ENCODE data around the gene NEK7.

The NEK7 gene

GRCh38 chr1:198267056-198267455, 110.3 kb downstream of the NEK7 start:
- DNase-seq (ENCODE audit: low read depth) = no peak
- no peak overlapping the region for H3K4me3 ChIP-seq (ENCODE audit: low read depth, low read length)
- TF ChIP-seq CTCF (IDR thresholded peaks at IDR 0.05; ENCODE audit: insufficient read depth, low read depth, low read length, missing control alignments) = no peak

- TF ChIP-seq CTCF (IDR thresholded peaks at IDR 0.05; ENCODE audit: insufficient read depth, low read depth, low read length, missing control alignments) = no peak
- H3K4me3 ChIP-seq (ENCODE audit: low read depth, low read length) = no peak overlapping the region
- no peak for DNase-seq (ENCODE audit: low read depth)
Measured at GRCh38 chr1:198267921-198268320, 111.1 kb downstream of the NEK7 start.

DNA sequence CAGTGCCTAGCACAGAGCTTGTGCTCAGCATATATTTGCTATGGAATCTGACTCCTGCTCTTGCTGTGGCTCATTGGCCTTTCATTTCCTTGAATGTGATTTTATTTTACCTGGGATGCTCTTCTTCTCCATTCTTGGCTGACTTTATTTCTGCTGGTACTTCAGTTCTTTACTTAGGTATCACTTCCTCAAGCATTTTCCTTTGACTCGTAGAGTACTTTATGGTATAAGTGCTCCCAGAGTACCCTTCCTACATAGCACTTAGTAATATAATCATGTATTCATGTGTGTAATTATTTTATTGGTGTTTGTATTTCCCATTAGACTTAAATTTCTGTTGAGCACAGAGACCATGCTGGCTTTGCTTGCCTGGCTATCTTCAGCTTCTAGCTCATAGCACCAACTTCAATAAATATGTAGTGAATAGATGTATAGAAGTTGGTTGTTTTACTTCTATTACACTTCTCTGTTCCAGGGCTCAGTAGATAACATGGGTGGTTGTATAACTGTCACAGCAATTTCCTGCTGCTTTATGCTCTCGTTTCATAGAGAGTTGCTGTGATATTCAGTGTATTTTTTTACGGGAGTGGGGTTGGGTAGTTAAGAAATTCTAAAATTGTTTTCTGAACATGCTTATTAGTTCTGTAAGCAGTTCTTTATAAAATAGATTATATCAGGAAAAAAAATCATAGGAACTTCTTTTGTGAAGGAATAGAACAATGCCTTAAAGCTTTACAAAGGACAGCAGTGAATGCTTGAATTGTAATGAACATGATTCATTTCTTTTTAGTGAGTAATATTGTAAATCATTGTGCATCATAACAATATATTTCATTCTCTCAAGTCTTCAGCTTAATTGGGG, 112.2 kb downstream of the NEK7 start:
- H3K4me3 ChIP-seq (ENCODE audit: low read depth, low read length) = no peak overlapping the region
- TF ChIP-seq CTCF (IDR thresholded peaks at IDR 0.05; ENCODE audit: insufficient read depth, low read depth, low read length, missing control alignments) = no peak
- DNase-seq (ENCODE audit: low read depth) = no peak

- no peak for TF ChIP-seq CTCF (IDR thresholded peaks at IDR 0.05; ENCODE audit: insufficient read depth, low read depth, low read length, missing control alignments)
- no peak for DNase-seq (ENCODE audit: low read depth)
- no peak overlapping the region for H3K4me3 ChIP-seq (ENCODE audit: low read depth, low read length)
Measured at GRCh38 chr1:198269646-198269940, 112.8 kb downstream of the NEK7 start.

DNA sequence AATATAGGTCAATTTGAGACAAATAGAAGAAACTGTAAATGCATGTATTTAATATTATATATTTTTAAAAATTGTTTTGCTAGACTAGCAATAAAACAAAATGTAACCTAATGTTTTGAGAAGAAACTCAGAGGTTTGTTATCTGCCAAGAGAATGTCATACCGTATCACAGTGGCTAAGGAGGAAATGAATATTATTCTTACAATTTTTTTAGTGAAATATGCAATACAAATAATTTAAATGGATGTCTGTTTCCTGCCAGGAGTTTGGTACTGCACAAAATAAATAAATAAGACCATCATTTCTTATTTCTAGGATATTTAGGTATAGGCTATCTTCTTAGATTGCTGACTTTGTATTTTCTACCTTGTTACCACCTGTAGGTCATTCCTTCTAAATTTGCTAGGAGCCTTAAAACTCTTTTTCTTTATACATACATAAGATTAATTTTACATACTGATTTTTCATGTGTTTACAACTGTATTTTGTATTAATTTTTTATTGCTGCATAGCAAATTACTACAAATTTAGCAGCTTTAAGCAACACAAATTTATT, 113.6 kb downstream of the NEK7 start:
- DNase-seq (ENCODE audit: low read depth) = no peak
- no peak overlapping the region for H3K4me3 ChIP-seq (ENCODE audit: low read depth, low read length)
- TF ChIP-seq CTCF (IDR thresholded peaks at IDR 0.05; ENCODE audit: insufficient read depth, low read depth, low read length, missing control alignments) = no peak

GRCh38 chr1:198271467-198271866, 114.7 kb downstream of the NEK7 start:
- H3K4me3 ChIP-seq (ENCODE audit: low read depth, low read length) = no peak overlapping the region
- TF ChIP-seq CTCF (IDR thresholded peaks at IDR 0.05; ENCODE audit: insufficient read depth, low read depth, low read length, missing control alignments) = no peak
- DNase-seq (ENCODE audit: low read depth) = no peak

DNA sequence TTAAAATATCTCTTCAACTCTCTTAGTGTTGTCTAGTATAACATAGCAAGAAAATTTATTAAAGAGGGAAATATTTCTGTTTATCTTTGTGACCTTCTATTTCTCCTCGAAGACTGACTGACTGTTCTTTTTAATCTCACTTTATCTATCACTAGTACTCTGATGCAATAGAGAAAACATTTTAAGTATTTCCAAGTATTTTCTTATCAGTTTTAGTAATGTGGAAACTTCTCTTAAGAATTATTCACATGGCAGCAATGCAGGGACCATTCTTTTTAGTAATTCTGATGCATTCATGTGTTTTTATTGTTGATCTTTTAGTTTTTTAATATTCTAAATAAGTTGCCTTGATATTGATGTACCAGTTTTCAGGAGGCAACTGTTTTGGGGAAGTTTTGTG, 115.7 kb downstream of the NEK7 start:
- TF ChIP-seq CTCF (IDR thresholded peaks at IDR 0.05; ENCODE audit: insufficient read depth, low read depth, low read length, missing control alignments) = no peak
- DNase-seq (ENCODE audit: low read depth) = no peak

More for the DNA sequence above, 115.7 kb downstream of the NEK7 start:
- no peak overlapping the region for H3K4me3 ChIP-seq (ENCODE audit: low read depth, low read length)

All from GM12865 (cell line).